HL-60 (cell line): ENCODE measurements around the gene CDC5L.

Source experiments
- REST ChIP-seq: IDR thresholded peaks from 2 replicates; pipeline ENCODE4 v1.6.1; 2012; ENCODE audit warnings: low read depth; ENCODE audit not compliant: insufficient replicate concordance
- SPI1 ChIP-seq: IDR thresholded peaks from 2 replicates; pipeline ENCODE4 v1.6.1; 2012; ENCODE audit warnings: low read depth, mild to moderate bottlenecking, borderline replicate concordance
- TF ChIP-seq, protein P1 (sequence below): IDR thresholded peaks from one replicate; pipeline ENCODE4 v1.5.1; 2011; ENCODE audit warnings: low read length, control low read depth, inconsistent platforms; ENCODE audit not compliant: insufficient read depth

GRCh38 chr6:44474190-44474631 lies 86.7 kb downstream of the CDC5L start:
- TF ChIP-seq, protein P1, sequence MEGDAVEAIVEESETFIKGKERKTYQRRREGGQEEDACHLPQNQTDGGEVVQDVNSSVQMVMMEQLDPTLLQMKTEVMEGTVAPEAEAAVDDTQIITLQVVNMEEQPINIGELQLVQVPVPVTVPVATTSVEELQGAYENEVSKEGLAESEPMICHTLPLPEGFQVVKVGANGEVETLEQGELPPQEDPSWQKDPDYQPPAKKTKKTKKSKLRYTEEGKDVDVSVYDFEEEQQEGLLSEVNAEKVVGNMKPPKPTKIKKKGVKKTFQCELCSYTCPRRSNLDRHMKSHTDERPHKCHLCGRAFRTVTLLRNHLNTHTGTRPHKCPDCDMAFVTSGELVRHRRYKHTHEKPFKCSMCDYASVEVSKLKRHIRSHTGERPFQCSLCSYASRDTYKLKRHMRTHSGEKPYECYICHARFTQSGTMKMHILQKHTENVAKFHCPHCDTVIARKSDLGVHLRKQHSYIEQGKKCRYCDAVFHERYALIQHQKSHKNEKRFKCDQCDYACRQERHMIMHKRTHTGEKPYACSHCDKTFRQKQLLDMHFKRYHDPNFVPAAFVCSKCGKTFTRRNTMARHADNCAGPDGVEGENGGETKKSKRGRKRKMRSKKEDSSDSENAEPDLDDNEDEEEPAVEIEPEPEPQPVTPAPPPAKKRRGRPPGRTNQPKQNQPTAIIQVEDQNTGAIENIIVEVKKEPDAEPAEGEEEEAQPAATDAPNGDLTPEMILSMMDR: no peak
- no peak for TF ChIP-seq REST
- no peak for TF ChIP-seq SPI1
